HG03175 (cell line): ENCODE data around the gene ABR.

ENCODE experiments used
- ATAC-seq: cut with Tn5 transposase; IDR thresholded peaks from one replicate; pipeline ENCODE4 v1.9.1; 2021; ENCODE audit warnings: mild to moderate bottlenecking, moderate library complexity; ENCODE audit not compliant: unreplicated experiment

The ABR gene

GRCh38 chr17:1035546-1036170, 144.1 kb downstream of the ABR start:
- no peak for ATAC-seq

- no peak for ATAC-seq
These were observed 145.1 kb downstream of the ABR start for GRCh38 chr17:1034652-1035210.

- ATAC-seq: no peak
These were observed 146.3 kb downstream of the ABR start for GRCh38 chr17:1033503-1033902.

GRCh38 chr17:1032391-1032790, 147.4 kb downstream of the ABR start:
- ATAC-seq: no peak

GRCh38 chr17:1031711-1032110, 148.1 kb downstream of the ABR start:
- no peak for ATAC-seq

- ATAC-seq: no peak
These were observed 148.9 kb downstream of the ABR start for GRCh38 chr17:1030684-1031532.

- ATAC-seq: no peak
These were observed 149.7 kb downstream of the ABR start for GRCh38 chr17:1029922-1030644.

- ATAC-seq: no peak
These were observed 150.4 kb downstream of the ABR start for GRCh38 chr17:1029196-1029921.

GRCh38 chr17:1027044-1027443, 152.7 kb downstream of the ABR start:
- ATAC-seq: no peak

GRCh38 chr17:1026599-1026975, 153.2 kb downstream of the ABR start:
- no peak for ATAC-seq

- no peak for ATAC-seq
These were observed 153.8 kb downstream of the ABR start for GRCh38 chr17:1025733-1026598.

- no peak for ATAC-seq
These were observed 155.7 kb downstream of the ABR start for GRCh38 chr17:1024076-1024475.

GRCh38 chr17:1022278-1023024, 157.3 kb downstream of the ABR start:
- no peak for ATAC-seq

- no peak for ATAC-seq
These were observed 158.6 kb downstream of the ABR start for GRCh38 chr17:1021147-1021546.

- ATAC-seq: no peak
These were observed 160.3 kb downstream of the ABR start for GRCh38 chr17:1019451-1019850.

- no peak for ATAC-seq
These were observed 161.2 kb downstream of the ABR start for GRCh38 chr17:1018547-1018946.

GRCh38 chr17:1013729-1014090, 166.1 kb downstream of the ABR start:
- no peak for ATAC-seq

- no peak for ATAC-seq
These were observed 166.7 kb downstream of the ABR start for GRCh38 chr17:1012823-1013728.
